COLO668 (cell line): ENCODE measurements around the gene TNFSF12.

ENCODE experiments used
- DNase-seq: peaks from one replicate; lab custom pipeline; 2025; ENCODE audit not compliant: unreplicated experiment; lab: John Stamatoyannopoulos, UW

TNFSF12 gene

DNA sequence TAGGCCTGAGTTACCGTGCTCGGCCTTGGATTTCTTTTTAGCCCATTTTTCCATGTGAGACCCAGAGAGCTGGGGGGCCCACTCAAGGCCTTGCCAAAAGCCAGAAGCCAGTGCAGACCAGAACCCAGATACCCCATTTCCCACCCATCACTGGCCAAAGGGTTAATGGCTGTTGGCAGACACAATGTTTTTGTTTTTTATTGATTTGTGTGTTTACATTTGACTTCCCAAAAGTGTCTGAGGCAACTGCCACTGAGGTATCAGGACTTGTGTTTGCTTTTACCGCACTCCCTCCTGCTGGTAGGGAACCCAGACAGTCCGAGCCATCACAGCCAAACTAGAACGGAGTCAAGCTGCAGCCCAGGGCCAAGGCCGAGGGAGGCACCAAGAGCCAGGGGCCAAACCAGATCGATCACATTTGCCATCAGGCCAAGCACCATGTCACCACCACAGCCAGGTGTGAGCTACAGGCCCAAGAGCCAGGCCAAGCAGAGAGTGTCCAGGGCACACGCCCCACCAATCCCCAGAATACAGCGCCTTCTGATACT is 7.7 kb upstream of the TNFSF12 start:
- DNase-seq, result no peak

DNA sequence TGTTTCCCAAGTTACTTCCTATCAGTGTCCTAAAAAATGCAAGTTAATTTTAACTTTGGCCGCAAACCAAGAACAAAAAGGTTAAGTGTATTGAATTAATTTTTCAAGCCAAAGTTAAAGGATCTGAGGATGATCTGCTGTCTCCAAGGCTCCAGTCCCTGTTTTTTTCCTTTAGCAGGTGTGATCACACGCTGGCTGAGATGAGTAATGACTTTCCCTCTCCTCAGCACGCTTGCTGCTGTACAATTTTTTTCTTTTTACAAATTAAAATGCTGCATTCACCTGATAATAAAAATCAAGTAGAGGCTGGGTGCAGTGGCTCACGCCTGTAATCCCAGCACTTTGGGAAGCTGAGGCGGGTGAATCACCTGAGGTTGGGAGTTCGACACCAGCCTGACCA is 3.9 kb upstream of the TNFSF12 start:
- no peak for DNase-seq

DNA sequence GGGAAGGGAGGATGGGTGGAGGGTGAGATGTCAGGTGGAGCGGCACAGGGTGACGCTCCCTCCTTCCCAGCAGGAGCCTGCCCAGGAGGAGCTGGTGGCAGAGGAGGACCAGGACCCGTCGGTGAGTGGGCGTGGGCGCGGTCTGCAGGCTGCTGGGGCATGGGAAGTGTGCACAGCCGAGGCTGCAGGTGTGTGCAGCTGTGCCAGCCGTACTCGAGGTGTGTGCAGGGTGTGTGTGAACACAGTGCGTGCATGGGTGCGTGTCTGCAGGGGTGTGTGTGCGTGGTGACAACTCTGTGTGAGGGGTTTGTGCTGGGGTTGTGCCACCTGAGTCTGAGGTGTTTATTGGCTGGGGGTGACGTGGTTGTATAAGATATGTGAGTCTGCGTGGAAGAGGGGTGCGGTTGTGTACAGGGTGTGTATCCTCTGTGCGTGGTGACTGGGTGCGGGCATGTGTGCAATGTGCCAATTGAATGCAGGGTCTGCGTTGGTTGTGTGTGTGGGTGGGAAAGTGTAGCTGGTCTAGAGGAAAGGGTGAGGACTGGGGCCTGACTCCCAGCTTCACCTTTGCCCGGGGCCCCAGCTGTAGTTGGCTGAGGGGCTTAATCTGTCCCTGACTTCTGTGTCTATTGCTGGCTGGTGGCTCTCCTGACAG is 670 bp downstream of the TNFSF12 start:
- peak; percentile 1 for DNase-seq

DNA sequence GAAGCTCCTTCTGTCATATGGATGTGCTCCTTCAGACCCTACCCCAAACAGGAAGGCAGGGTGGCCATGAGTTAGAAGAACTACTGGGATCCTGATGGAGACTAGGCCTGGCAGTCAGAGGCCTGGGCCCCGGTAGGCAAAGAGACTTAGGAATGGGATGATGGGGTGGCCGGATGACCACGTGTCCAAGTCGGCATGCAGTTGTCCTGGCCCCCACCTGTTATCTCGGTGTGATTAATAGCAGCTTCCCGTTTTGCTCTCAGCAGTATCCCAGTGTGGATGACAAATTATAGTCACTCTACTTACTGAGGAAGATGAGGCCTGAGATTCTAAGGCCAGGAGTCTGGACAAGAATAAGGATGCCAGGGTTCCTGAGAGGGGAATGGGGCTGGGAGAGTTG is 1.5 kb downstream of the TNFSF12 start:
- no peak for DNase-seq

DNA sequence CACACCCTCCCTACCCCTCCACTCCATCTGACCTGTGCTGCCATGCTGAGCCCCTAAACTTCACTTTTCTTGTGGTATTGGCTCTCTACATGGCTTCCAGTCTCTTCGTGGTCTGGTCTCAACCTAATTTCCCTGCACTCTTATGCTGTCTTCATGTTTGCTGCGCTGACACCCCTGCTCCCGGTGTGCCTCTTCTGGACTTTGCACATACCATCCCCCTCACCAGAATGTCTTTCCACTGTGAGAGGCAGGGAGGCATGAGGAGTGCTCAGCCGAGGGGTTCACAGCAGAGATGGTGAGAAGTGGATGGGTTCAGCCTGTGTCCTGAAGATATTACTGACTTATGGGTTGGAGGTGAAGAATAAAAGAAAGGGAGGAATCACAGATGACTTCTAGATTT is 2.5 kb downstream of the TNFSF12 start:
- DNase-seq, result no peak

DNA sequence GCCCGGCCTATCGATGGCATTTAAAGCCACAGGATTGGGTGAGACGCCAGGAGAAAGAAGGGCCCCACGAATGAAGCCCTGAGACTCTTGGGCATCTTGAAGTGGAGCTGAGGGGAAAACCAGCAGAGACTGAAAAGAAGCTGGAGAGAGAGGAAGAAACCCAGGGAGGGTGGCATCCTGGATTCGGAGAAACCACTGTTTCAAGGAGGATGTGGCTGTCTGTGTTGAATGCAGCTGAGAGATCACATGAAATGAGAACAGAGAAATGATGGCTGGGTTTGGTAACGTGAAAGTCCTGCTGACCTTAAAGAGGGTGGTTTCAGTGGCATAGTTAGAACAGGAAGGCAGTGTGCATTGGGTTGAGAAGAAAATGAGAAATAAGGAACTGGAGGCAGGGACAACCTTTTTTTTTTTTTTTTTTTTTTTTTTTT is 3.8 kb downstream of the TNFSF12 start:
- DNase-seq, result no peak

DNA sequence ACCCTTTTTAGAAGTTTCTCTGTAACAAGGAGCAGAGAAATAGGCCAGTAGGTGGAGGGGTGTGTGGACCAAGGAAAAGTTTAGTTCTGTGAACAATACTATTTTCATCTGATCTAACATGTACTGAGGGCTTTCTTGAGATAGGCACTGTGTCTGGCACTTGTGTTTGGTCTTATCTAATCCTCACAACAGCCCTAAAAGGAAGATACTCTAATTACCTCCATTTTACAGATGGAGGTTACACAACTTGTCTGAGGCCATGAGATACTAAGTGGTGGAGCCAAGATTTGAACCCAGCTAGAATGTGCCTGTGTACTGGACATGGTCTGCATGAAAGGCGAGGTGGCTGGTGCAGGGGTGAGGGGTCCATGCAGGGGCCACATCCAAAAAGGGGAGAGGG is 4.5 kb downstream of the TNFSF12 start:
- DNase-seq, result no peak

DNA sequence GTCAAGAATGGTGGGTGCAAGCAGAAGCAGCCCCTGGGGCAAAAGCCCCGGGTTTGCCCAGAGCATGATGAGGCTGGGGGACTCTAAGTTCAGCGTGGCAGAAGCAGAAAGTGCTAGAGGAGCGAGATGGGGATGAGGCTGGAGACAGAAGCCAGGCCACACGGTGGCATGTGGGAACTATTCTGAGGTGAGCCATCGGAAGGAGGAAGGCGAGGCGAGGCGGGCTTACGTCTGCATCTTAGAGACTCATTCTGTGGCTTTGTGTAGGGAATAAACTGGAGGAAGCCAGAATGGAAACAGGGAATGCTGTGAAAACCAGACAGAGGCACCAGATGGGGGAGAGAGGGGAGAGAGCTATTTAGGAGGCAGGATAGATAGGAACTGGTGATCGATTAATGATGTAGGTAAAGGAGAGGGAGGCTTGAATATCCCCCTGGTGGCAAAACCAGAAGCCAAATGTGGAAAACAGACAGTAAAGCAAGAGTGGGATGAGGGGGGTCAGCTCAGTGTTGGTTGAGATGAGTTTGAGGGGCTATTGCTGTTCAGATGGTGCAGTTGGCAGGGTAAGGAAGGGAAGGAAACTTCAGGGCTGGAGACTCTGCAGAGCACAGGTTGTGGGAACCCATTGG is 6.6 kb downstream of the TNFSF12 start:
- DNase-seq, result no peak

DNA sequence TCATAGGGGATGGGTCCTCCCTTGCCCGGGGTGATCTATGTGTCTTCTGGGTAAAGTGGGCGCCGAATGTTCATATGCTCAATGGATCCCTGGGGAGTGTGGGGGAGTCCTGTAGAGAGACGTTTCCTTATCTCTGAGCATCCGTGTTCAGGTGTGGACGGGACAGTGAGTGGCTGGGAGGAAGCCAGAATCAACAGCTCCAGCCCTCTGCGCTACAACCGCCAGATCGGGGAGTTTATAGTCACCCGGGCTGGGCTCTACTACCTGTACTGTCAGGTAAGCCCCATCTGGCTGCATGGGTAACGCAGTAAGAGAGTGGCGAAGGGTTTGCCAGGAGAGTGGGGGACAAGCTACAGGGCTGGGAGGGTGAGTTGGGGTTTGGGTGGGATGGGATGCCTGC is 7.8 kb downstream of the TNFSF12 start:
- DNase-seq, result no peak

DNA sequence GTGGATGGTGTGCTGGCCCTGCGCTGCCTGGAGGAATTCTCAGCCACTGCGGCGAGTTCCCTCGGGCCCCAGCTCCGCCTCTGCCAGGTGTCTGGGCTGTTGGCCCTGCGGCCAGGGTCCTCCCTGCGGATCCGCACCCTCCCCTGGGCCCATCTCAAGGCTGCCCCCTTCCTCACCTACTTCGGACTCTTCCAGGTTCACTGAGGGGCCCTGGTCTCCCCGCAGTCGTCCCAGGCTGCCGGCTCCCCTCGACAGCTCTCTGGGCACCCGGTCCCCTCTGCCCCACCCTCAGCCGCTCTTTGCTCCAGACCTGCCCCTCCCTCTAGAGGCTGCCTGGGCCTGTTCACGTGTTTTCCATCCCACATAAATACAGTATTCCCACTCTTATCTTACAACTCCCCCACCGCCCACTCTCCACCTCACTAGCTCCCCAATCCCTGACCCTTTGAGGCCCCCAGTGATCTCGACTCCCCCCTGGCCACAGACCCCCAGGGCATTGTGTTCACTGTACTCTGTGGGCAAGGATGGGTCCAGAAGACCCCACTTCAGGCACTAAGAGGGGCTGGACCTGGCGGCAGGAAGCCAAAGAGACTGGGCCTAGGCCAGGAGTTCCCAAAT is 8.4 kb downstream of the TNFSF12 start:
- DNase-seq, result no peak

DNA sequence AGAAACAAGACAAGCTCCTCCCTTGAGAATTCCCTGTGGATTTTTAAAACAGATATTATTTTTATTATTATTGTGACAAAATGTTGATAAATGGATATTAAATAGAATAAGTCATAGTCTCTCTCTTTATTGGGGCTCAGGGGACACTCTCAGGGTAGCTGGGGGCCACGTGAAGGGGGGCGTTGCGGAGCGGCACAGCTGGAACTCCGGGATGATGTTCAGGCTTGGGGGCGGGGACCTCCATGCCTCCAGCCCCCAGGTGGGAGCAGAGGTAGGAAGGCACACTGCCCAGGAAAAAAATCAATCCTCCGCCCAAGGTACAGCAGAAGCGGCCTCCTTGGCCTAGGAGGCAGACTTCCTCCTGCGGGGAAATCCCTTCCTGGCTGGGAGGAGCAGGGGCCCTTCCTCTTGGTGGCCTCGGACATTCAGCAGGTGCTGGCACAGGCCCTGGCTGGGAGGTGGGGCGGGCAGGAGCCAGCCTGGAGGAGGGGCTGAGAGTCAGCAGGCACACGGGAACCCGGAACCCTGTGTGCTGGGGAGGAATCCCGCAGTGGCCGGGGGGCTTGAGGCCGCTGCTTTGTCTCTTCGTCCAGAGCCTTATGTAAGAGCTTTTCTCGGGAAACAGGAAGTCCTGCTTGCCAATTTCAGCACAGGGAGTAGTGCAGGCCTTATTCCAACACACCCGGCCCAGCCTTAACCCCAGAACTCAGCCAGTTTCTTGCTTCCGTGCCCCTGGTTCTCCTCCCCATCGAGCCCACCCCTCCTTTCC is 9.1 kb downstream of the TNFSF12 start:
- peak; percentile 80 for DNase-seq

DNA sequence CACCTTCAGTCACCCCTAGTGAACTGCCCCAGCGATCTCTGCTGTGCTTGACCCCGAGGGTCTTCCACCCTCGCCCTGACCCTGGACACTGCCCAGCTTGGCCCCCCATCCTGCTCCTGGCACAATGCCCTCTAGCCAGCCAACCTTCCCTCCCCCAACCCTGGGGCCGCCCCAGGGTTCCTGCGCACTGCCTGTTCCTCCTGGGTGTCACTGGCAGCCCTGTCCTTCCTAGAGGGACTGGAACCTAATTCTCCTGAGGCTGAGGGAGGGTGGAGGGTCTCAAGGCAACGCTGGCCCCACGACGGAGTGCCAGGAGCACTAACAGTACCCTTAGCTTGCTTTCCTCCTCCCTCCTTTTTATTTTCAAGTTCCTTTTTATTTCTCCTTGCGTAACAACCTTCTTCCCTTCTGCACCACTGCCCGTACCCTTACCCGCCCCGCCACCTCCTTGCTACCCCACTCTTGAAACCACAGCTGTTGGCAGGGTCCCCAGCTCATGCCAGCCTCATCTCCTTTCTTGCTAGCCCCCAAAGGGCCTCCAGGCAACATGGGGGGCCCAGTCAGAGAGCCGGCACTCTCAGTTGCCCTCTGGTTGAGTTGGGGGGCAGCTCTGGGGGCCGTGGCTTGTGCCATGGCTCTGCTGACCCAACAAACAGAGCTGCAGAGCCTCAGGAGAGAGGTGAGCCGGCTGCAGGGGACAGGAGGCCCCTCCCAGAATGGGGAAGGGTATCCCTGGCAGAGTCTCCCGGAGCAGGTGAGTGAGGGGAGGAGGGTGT is 9.9 kb downstream of the TNFSF12 start, which contains the start of gene TNFSF13:
TSS of gene TNFSF13 (plus strand) at position 207 of the 776 bp plus-strand sequence. CDS start at position 497, 290 bp downstream.
- peak; percentile 45 for DNase-seq

DNA sequence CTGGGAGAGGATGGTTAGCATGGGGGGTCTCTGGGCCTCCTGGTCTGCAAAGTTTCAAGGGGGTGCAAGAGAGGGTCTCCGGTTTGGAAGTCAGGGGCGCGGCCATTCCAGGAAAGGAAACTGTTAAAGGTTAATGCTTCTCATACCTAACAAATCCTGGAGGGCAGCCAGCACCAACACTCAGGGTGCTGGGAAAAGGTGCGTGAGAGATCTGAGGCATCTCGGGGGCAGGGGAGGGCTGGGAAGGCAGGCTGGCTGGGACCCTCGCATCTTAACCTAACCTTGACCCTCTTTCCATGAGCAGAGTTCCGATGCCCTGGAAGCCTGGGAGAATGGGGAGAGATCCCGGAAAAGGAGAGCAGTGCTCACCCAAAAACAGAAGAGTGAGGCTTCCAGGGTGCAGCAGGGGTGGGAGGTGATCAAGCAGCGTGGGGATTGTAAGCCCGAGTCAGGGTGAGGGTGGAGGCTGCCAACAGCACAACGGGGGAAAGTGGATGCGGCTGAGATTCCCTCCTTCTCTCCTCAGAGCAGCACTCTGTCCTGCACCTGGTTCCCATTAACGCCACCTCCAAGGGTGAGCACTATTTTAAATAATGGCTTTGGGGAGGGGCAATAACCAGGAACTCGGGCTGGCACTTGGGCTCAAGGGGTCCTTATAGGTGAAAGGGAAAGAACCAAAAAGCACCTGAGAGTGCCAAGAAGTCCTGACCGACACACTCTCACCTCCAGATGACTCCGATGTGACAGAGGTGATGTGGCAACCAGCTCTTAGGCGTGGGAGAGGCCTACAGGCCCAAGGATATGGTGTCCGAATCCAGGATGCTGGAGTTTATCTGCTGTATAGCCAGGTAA is 10.7 kb downstream of the TNFSF12 start:
- DNase-seq, result peak; percentile 15

DNA sequence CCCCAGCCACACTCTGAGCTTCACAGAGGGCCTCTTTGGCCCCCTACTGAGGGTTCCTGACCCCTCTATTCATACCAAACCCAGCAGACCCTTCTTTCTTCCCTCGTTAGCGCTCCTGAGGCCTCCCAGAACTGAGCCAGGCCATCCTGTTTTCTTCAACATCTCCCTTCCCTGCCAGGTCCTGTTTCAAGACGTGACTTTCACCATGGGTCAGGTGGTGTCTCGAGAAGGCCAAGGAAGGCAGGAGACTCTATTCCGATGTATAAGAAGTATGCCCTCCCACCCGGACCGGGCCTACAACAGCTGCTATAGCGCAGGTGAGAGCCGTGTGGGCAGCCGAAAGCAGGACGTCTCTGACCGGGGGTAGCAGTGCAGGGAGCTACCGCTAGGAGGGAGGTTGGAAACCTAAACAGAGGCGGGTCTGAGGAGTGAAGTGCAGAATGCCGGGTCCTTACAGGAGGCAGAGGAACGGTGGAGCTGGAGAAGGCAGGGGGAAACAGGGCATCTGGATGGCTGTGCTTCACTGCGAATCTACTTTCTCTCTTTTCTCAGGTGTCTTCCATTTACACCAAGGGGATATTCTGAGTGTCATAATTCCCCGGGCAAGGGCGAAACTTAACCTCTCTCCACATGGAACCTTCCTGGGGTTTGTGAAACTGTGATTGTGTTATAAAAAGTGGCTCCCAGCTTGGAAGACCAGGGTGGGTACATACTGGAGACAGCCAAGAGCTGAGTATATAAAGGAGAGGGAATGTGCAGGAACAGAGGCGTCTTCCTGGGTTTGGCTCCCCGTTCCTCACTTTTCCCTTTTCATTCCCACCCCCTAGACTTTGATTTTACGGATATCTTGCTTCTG is 11.5 kb downstream of the TNFSF12 start:
- peak; percentile 62 for DNase-seq

DNA sequence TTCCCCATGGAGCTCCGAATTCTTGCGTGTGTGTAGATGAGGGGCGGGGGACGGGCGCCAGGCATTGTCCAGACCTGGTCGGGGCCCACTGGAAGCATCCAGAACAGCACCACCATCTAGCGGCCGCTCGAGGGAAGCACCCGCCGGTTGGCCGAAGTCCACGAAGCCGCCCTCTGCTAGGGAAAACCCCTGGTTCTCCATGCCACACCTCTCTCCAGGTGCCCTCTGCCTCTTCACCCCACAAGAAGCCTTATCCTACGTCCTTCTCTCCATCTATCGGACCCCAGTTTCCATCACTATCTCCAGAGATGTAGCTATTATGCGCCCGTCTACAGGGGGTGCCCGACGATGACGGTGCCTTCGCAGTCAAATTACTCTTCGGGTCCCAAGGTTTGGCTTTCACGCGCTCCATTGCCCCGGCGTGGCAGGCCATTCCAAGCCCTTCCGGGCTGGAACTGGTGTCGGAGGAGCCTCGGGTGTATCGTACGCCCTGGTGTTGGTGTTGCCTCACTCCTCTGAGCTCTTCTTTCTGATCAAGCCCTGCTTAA is 12.2 kb downstream of the TNFSF12 start:
- DNase-seq, result peak; percentile 84

DNA sequence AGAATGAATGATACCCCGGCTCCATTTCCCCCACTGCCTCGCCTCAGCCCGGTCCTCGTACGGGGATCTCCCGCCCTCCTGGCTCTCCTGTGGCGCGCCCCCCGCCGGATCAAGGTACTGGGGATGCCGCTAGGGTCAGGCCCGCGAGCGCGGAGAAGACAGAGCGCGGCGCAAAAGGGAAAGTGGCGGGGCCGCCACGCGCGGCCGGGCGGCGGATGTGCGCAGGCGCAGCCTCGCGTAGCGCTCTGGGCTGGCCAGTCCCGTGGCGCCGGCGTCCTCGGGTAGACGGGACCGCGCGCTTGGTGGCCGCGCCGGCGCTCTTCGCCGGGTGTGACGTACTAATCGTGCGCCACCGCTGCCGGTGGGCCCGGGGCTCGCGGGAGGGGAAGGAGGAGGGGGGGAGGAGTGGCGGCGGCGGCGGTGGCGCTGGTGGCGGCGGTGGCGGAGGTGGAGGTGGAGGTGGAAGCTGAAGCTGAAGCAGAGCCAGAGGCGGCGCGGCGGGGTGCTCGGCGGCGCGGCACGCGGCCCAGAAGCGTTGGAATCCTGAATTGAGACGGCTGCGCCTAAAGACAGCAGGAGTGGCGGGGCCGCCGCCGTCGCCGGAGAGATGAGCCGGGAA is 12.8 kb downstream of the TNFSF12 start, which contains the start of gene SENP3:
TSS of gene SENP3 (plus strand) at position 331 of the 619 bp plus-strand sequence. CDS start 1,158 bp downstream, outside the sequence.
- peak; percentile 91 for DNase-seq

DNA sequence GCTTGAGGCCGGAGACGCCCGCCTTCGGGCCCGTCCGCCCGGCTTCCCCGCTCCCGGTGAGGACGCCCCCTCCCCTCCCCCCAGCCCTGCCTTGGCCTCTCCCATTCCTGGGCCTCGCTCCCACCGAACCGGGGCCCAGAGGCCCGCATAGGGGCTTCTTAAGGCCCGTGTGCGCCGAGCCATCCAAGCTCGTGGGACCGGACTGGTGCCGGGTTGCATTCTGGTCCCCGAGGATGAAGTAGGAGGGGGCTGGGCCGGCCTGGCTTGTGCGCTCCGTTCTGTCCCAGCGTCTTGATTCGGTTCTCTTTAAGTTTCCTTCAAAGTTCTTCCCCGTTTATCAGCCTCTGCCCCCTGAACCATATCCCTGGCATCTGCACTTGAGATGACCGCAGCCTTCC is 13.3 kb downstream of the TNFSF12 start:
- peak; percentile 35 for DNase-seq
